H9 (cell line): ENCODE measurements around the gene SULF2. TPM values are rescaled to one million over a fixed set of nuclear protein-coding genes. Genes with fewer than 3 reads are reported as not detected.

Experiments used
- DNase-seq: peaks from one replicate; pipeline ENCODE4 v3.0.0-alpha.2; 2017
- H2AFZ ChIP-seq: one replicate; pipeline ENCODE4 v1.6.1; 2013; ENCODE audit warnings: mild to moderate bottlenecking, low read length, control low read depth, moderate library complexity
- H2AK5ac ChIP-seq: 2 replicates; pipeline ENCODE4 v1.6.1; 2013; ENCODE audit warnings: low read length, control low read depth, mixed read lengths; ENCODE audit not compliant: insufficient read length
- H2BK120ac ChIP-seq: one replicate; pipeline ENCODE4 v1.6.1; 2013; ENCODE audit warnings: low read depth, mild to moderate bottlenecking, low read length, control low read depth, inconsistent platforms; ENCODE audit not compliant: poor library complexity, severe bottlenecking
- H2BK12ac ChIP-seq: 2 replicates; pipeline ENCODE4 v1.6.1; 2013; ENCODE audit warnings: low read length, control low read depth, mixed read lengths, low read depth; ENCODE audit not compliant: insufficient read length
- H2BK15ac ChIP-seq: 2 replicates; pipeline ENCODE4 v1.6.1; 2013; ENCODE audit warnings: low read depth, low read length, control low read depth
- H2BK20ac ChIP-seq: one replicate; pipeline ENCODE4 v1.6.1; 2013; ENCODE audit warnings: low read depth, mild to moderate bottlenecking, low read length, control low read depth, inconsistent platforms; ENCODE audit not compliant: poor library complexity, severe bottlenecking
- H2BK5ac ChIP-seq: 2 replicates; pipeline ENCODE4 v1.6.1; 2013; ENCODE audit warnings: low read length, control low read depth, mixed read lengths; ENCODE audit not compliant: insufficient read length
- H3K14ac ChIP-seq: 2 replicates; pipeline ENCODE4 v1.6.1; 2013; ENCODE audit warnings: low read length, control low read depth; ENCODE audit not compliant: insufficient read depth
- H3K18ac ChIP-seq: 2 replicates; pipeline ENCODE4 v1.6.1; 2013; ENCODE audit warnings: low read depth, mild to moderate bottlenecking, mixed read lengths, low read length, control low read depth; ENCODE audit not compliant: insufficient read length
- H3K23ac ChIP-seq: 2 replicates; pipeline ENCODE4 v1.6.1; 2013; ENCODE audit warnings: low read length, control low read depth, mixed read lengths, low read depth; ENCODE audit not compliant: insufficient read length
- H3K23me2 ChIP-seq: 2 replicates; pipeline ENCODE4 v1.6.1; 2013; ENCODE audit warnings: low read depth, mild to moderate bottlenecking, mixed read lengths, low read length, control low read depth; ENCODE audit not compliant: insufficient read length, poor library complexity, severe bottlenecking
- H3K27ac ChIP-seq: 2 replicates; pipeline ENCODE4 v1.5.1; 2013; ENCODE audit warnings: low read length, control low read depth, mixed read lengths, low read depth; ENCODE audit not compliant: insufficient read length
- H3K27me3 ChIP-seq: 2 replicates; pipeline ENCODE4 v1.6.1; 2013; ENCODE audit warnings: low read length, control low read depth, inconsistent platforms; ENCODE audit not compliant: insufficient read depth
- H3K4ac ChIP-seq: 2 replicates; pipeline ENCODE4 v1.6.1; 2013; ENCODE audit warnings: low read depth, mild to moderate bottlenecking, control low read depth, inconsistent platforms, low read length, moderate library complexity
- H3K4me1 ChIP-seq: 2 replicates; pipeline ENCODE4 v1.6.1; 2013; ENCODE audit warnings: low read length, control low read depth, inconsistent platforms; ENCODE audit not compliant: insufficient read depth
- H3K4me2 ChIP-seq: 2 replicates; pipeline ENCODE4 v1.6.1; 2013; ENCODE audit warnings: low read length, control low read depth, mixed read lengths; ENCODE audit not compliant: insufficient read length, insufficient read depth
- H3K56ac ChIP-seq: 2 replicates; pipeline ENCODE4 v1.6.1; 2013; ENCODE audit warnings: low read depth, mild to moderate bottlenecking, mixed read lengths, low read length, control low read depth; ENCODE audit not compliant: insufficient read length
- H3K79me1 ChIP-seq: 2 replicates; pipeline ENCODE4 v1.6.1; 2013; ENCODE audit warnings: low read depth, mild to moderate bottlenecking, moderate library complexity, low read length, control low read depth, inconsistent platforms; ENCODE audit not compliant: insufficient read depth, poor library complexity, severe bottlenecking
- H3K79me2 ChIP-seq: 2 replicates; pipeline ENCODE4 v1.6.1; 2013; ENCODE audit warnings: low read length, control low read depth, inconsistent platforms; ENCODE audit not compliant: insufficient read depth
- H3K9ac ChIP-seq: 2 replicates; pipeline ENCODE4 v1.6.1; 2013; ENCODE audit warnings: low read length, control low read depth, mixed read lengths; ENCODE audit not compliant: insufficient read length; ENCODE audit errors: extremely low read depth
- H3K9me3 ChIP-seq: one replicate; pipeline ENCODE4 v1.6.1; 2013; ENCODE audit warnings: low read depth, low read length, inconsistent platforms; ENCODE audit not compliant: control insufficient read depth
- H3T11ph ChIP-seq: one replicate; pipeline ENCODE4 v1.6.1; 2013; ENCODE audit warnings: mild to moderate bottlenecking, low read length, control low read depth, inconsistent platforms
- H4K20me1 ChIP-seq: one replicate; pipeline ENCODE4 v1.6.1; 2013; ENCODE audit not compliant: control insufficient read depth, insufficient read length, insufficient read depth
- H4K5ac ChIP-seq: 2 replicates; pipeline ENCODE4 v1.6.1; 2013; ENCODE audit warnings: low read depth, mild to moderate bottlenecking, mixed read lengths, low read length, control low read depth; ENCODE audit not compliant: insufficient read length
- H4K8ac ChIP-seq: replicated peaks from 2 replicates; pipeline ENCODE4 v1.6.1; 2013; ENCODE audit warnings: low read length, control low read depth, mixed read lengths, low read depth; ENCODE audit not compliant: insufficient read length
- H4K91ac ChIP-seq: 2 replicates; pipeline ENCODE4 v1.6.1; 2013; ENCODE audit warnings: low read depth, mild to moderate bottlenecking, moderate library complexity, mixed read lengths, low read length, control low read depth; ENCODE audit not compliant: insufficient read length
- H3K27ac Mint-ChIP-seq, 3 experiments: 2 replicates in 2 of 3; 3 replicates in 1 of 3; pipeline ENCODE4 v1.8.0; 2020 to 2021; ENCODE audit warnings: mixed read lengths in 3 of 3, mild to moderate bottlenecking in 1 of 3, moderate library complexity in 1 of 3
- H3K27me3 Mint-ChIP-seq: 2 replicates; pipeline ENCODE4 v1.8.0; 2021; ENCODE audit warnings: low read depth, mild to moderate bottlenecking, moderate library complexity, mixed read lengths
- H3K36me3 Mint-ChIP-seq, 3 experiments: 2 replicates in 2 of 3; 3 replicates in 1 of 3; pipeline ENCODE4 v1.8.0; 2020 to 2021; ENCODE audit warnings: low read depth in 3 of 3, mixed read lengths in 3 of 3; ENCODE audit not compliant: insufficient read depth in 1 of 3
- H3K4me1 Mint-ChIP-seq, 2 experiments: 2 replicates each; pipeline ENCODE4 v1.8.0; 2020; ENCODE audit warnings: mixed read lengths in 2 of 2
- H3K4me3 Mint-ChIP-seq, 2 experiments: 2 replicates in 1 of 2; 3 replicates in 1 of 2; pipeline ENCODE4 v1.8.0; 2020 to 2021; ENCODE audit warnings: mild to moderate bottlenecking in 2 of 2, mixed read lengths in 2 of 2, moderate library complexity in 1 of 2
- H3K9me3 Mint-ChIP-seq, 2 experiments: 2 replicates in 1 of 2; 3 replicates in 1 of 2; pipeline ENCODE4 v1.8.0; 2020; ENCODE audit warnings: mild to moderate bottlenecking in 2 of 2, mixed read lengths in 2 of 2, moderate library complexity in 1 of 2
- WGBS: extraction: QIAGEN DNeasy Blood & Tissue Kit; methylation state at CpG from one replicate; pipeline ENCODE4 v1.1.7; 2013; ENCODE audit warnings: missing lambda C conversion rate, low lambda C conversion rate, mixed read lengths; ENCODE audit not compliant: insufficient read length; ENCODE audit errors: extremely low coverage; 5-methylcytosine and 5-hydroxymethylcytosine counted together
- total RNA-seq: library from RNA; stranded (reverse); gene quantifications from 2 replicates; pipeline ENCODE4 v1.2.1, GENCODE V29; 2021
- TF ChIP-seq, protein P1 (sequence below): fragments of 200-600 bp; sonication (generic); conservative IDR thresholded peaks from 3 replicates; pipeline ENCODE4 v1.8.0; 2021; ENCODE audit warnings: antibody characterized with exemption, mild to moderate bottlenecking

Gene SULF2
- total RNA-seq, 1 experiment from 2014 or later, result 31.2 TPM

DNA sequence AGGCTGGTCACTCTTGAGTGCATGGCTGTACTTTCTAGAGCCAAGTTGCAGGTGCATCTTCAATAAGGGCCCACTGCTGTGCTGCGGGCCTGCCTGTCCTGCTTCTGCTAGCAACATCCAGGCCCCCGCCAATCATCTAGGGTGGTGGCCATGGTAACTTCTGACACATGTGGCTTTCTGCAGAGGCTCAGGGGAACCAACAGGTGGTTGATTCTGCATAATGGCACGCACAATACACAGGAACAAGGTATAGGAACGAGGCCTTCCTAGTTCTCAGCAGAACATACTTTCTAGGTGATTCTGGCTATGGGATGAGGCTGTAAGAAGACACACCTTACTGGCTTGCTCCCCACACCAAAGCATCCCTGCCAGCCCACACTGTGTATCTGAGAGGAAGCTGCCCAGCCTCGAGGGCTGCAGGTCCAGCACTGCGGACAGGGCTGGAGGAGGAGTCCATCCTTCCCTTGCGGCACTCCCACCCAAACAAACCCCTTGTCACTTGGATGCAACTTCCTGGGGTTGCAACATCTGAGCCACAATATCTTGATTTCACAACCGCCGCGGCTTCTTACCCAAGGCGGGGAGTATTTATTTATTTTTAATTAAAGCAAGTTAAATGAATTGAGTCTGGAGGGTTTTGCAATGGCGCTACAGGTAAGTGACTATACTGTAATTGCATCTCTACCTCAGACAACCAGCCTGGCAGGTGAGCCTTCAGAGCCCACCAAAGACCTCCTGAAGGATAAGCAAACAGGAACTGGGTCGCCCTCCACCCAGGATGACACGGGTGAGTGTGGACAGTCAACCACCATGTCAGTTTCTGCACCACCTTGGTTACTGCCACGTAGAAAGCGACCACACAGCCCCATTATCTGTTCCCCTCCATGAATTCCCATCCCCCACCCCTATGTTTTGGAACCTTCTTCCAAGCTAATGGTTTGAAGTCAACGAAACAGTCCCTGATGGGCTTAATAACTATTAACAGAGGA, 49.6 kb downstream of the SULF2 start:
- no peak for DNase-seq
- no peak overlapping the region for H2BK20ac ChIP-seq

More for the DNA sequence above, 49.6 kb downstream of the SULF2 start:
- H2BK5ac ChIP-seq, result no peak overlapping the region
- Mint-ChIP-seq H3K27me3 (no peaks in the 10 kb centered on the region), H3K27ac (no peak overlapping the region), H3K9me3 (no peaks in the 10 kb centered on the region), H3K36me3 (peaks cover 0 to 9% (median 6%) of the 10 kb centered on the region in 3 experiments; a peak in 4 of 7 replicates), H3K4me3 (no peak overlapping the region), H3K4me1 (peaks cover under 1% of the 10 kb centered on the region in 2 experiments)
- H2AK5ac ChIP-seq, result no peak overlapping the region
- no peak overlapping the region for H3K27ac ChIP-seq
- no peaks in the 10 kb centered on the region for H3K79me2 ChIP-seq
- no peak overlapping the region for H3K18ac ChIP-seq
- no peak overlapping the region for H3K56ac ChIP-seq
- no peaks in the 10 kb centered on the region for H3K23me2 ChIP-seq
- no peaks in the 10 kb centered on the region for H4K20me1 ChIP-seq
- no peaks in the 10 kb centered on the region for H3K27me3 ChIP-seq
- H3K4me1 ChIP-seq, result no peaks in the 10 kb centered on the region
- no CpG with 5 or more reads among the region's 17 CpGs for WGBS
- no peak overlapping the region for H2BK120ac ChIP-seq
- no peak overlapping the region for H3T11ph ChIP-seq
- no peak overlapping the region for H4K5ac ChIP-seq
- no peak overlapping the region for H3K4me2 ChIP-seq
- H2BK15ac ChIP-seq, result no peak overlapping the region
- no peak overlapping the region for H3K4ac ChIP-seq
- TF ChIP-seq, protein P1, sequence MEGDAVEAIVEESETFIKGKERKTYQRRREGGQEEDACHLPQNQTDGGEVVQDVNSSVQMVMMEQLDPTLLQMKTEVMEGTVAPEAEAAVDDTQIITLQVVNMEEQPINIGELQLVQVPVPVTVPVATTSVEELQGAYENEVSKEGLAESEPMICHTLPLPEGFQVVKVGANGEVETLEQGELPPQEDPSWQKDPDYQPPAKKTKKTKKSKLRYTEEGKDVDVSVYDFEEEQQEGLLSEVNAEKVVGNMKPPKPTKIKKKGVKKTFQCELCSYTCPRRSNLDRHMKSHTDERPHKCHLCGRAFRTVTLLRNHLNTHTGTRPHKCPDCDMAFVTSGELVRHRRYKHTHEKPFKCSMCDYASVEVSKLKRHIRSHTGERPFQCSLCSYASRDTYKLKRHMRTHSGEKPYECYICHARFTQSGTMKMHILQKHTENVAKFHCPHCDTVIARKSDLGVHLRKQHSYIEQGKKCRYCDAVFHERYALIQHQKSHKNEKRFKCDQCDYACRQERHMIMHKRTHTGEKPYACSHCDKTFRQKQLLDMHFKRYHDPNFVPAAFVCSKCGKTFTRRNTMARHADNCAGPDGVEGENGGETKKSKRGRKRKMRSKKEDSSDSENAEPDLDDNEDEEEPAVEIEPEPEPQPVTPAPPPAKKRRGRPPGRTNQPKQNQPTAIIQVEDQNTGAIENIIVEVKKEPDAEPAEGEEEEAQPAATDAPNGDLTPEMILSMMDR, result no peak
- no peak overlapping the region for H2BK12ac ChIP-seq
- H2AFZ ChIP-seq, result no peak overlapping the region
- no peaks in the 10 kb centered on the region for H3K79me1 ChIP-seq
- no peaks in the 10 kb centered on the region for H3K9me3 ChIP-seq
- H3K9ac ChIP-seq, result no peak overlapping the region
- H4K8ac ChIP-seq, result no peak overlapping the region
- no peak overlapping the region for H3K23ac ChIP-seq
- no peak overlapping the region for H4K91ac ChIP-seq
- no peak overlapping the region for H3K14ac ChIP-seq
